Endothelial cell (in vitro differentiated cells): ENCODE data around the gene LTO1. TPM values are rescaled to one million over a fixed set of nuclear protein-coding genes. Genes with fewer than 3 reads are reported as not detected.

Source experiments
- DNase-seq: peaks from one replicate; pipeline ENCODE4 v3.0.0; 2021; ENCODE audit warnings: low spot score
- H3K27ac Mint-ChIP-seq: one replicate; pipeline ENCODE4 v1.8.0; 2021; ENCODE audit warnings: mixed read lengths, inconsistent platforms; ENCODE audit not compliant: unreplicated experiment
- H3K27me3 Mint-ChIP-seq: one replicate; pipeline ENCODE4 v1.8.0; 2021; ENCODE audit warnings: mild to moderate bottlenecking, moderate library complexity, mixed read lengths, inconsistent platforms; ENCODE audit not compliant: unreplicated experiment
- H3K36me3 Mint-ChIP-seq: one replicate; pipeline ENCODE4 v1.8.0; 2021; ENCODE audit warnings: mild to moderate bottlenecking, low read depth, mixed read lengths, inconsistent platforms; ENCODE audit not compliant: unreplicated experiment
- H3K4me1 Mint-ChIP-seq: one replicate; pipeline ENCODE4 v1.8.0; 2021; ENCODE audit warnings: mild to moderate bottlenecking, mixed read lengths, inconsistent platforms; ENCODE audit not compliant: unreplicated experiment
- H3K4me3 Mint-ChIP-seq: one replicate; pipeline ENCODE4 v1.8.0; 2021; ENCODE audit warnings: mild to moderate bottlenecking, mixed read lengths, inconsistent platforms; ENCODE audit not compliant: unreplicated experiment
- H3K9me3 Mint-ChIP-seq: one replicate; pipeline ENCODE4 v1.8.0; 2021; ENCODE audit warnings: mixed read lengths, inconsistent platforms; ENCODE audit not compliant: unreplicated experiment
- total RNA-seq: library from RNA; stranded (reverse); fragmentation: NEBNext Ultra II Directional; extraction: Animal tissue kit (Norgen Biotek cat#: 25700); gene quantifications from one replicate; pipeline ENCODE4 v1.2.1, GENCODE V29; 2021; ENCODE audit not compliant: unreplicated experiment
- TF ChIP-seq, protein P1 (sequence below): fragments of 200-600 bp; sonication (generic); IDR thresholded peaks from one replicate; pipeline ENCODE4 v1.5.0; 2021; ENCODE audit warnings: antibody characterized with exemption; ENCODE audit not compliant: unreplicated experiment

The LTO1 gene
- total RNA-seq, 1 donor from 2014 or later = 23.3 TPM

DNA sequence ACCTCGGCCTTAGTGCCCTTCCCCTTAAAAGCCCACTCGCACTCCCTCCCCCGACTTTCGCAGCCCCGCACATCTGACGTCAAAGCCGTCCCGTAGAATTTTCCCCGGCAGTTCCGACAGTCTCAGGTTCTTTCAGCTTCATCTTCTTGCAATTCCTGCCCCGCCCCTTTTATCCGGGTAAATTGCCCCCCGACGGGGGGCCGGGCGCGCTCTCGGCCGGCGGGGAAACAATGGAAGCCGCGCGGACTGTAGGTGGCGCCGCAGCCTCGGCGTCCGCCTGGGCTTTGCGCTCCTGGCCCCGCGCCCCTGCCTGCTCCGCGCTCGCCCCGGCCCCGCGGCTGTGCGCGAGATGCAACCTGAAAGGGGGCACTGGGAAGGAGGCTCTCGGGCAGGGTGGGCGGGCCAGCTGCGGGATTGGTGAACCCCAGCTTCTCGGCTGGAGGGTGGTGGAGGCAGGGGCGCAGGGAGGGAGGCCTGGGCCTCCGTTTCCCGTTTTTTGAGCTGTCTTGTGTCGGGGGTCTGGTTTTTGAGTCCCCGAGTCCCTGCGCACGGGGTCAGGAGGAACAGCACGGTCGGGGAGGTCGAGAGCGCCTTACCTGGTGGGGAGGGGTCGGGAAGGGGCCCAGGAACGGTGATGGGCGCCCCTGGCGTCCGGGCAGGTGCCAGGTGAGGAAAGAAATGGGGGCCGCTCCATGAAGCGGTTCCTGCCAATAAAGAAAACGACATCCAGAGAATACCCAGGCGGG, 29.5 kb upstream of the LTO1 start:
- TF ChIP-seq, protein P1, sequence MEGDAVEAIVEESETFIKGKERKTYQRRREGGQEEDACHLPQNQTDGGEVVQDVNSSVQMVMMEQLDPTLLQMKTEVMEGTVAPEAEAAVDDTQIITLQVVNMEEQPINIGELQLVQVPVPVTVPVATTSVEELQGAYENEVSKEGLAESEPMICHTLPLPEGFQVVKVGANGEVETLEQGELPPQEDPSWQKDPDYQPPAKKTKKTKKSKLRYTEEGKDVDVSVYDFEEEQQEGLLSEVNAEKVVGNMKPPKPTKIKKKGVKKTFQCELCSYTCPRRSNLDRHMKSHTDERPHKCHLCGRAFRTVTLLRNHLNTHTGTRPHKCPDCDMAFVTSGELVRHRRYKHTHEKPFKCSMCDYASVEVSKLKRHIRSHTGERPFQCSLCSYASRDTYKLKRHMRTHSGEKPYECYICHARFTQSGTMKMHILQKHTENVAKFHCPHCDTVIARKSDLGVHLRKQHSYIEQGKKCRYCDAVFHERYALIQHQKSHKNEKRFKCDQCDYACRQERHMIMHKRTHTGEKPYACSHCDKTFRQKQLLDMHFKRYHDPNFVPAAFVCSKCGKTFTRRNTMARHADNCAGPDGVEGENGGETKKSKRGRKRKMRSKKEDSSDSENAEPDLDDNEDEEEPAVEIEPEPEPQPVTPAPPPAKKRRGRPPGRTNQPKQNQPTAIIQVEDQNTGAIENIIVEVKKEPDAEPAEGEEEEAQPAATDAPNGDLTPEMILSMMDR = peak; percentile 56
- Mint-ChIP-seq H3K27ac (no peak overlapping the region), H3K27me3 (peaks cover 7% of the 10 kb centered on the region), H3K4me1 (peaks cover 17% of the 10 kb centered on the region), H3K9me3 (no peaks in the 10 kb centered on the region), H3K36me3 (no peaks in the 10 kb centered on the region), H3K4me3 (peak overlapping the region; percentile 59)
- DNase-seq = peak; percentile 64

- DNase-seq = peak; percentile 30
- Mint-ChIP-seq H3K27me3 (peaks cover 7% of the 10 kb centered on the region), H3K9me3 (no peaks in the 10 kb centered on the region), H3K4me3 (peak within 1 kb of the TSS; percentile 59), H3K36me3 (no peaks in the 10 kb centered on the region), H3K27ac (no peak within 1 kb of the TSS), H3K4me1 (peaks cover 17% of the 10 kb centered on the region)
- TF ChIP-seq, protein P1 = no peak
Observed at GRCh38 chr11:69703768-69704507, 28.8 kb upstream of the LTO1 start, which contains the start of gene FGF19. Gene FGF19 (minus strand): TSS chr11:69704022. CDS start chr11:69703876, 146 bp downstream.

DNA sequence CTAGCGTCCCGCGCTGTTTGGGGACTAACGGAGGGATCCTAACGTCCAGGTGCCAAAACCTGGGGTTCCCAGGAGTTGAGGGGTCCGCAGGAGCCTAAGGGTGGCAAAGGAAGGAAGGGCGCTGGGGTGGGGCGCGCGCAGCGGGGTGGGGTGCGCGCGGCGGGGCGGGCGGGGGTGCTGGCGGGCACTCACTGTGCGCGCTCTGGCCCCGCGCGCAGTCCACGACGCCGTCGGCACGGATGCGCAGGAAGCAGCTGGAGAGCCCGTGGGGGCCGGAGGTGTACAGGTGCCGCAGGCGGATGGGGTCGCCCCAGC, 28.3 kb upstream of the LTO1 start:
- H3K27me3 Mint-ChIP-seq = peaks cover 7% of the 10 kb centered on the region
- H3K4me3 Mint-ChIP-seq = no peak overlapping the region
- no peak for DNase-seq
- H3K4me1 Mint-ChIP-seq = peaks cover 14% of the 10 kb centered on the region
- no peaks in the 10 kb centered on the region for H3K9me3 Mint-ChIP-seq
- H3K36me3 Mint-ChIP-seq = no peaks in the 10 kb centered on the region
- TF ChIP-seq, protein P1 = no peak
- H3K27ac Mint-ChIP-seq = no peak overlapping the region

GRCh38 chr11:69702769-69703452, 27.8 kb upstream of the LTO1 start:
- H3K4me1 Mint-ChIP-seq = peaks cover 14% of the 10 kb centered on the region
- H3K9me3 Mint-ChIP-seq = no peaks in the 10 kb centered on the region
- peak; percentile 21 for DNase-seq
- peaks cover 7% of the 10 kb centered on the region for H3K27me3 Mint-ChIP-seq
- H3K36me3 Mint-ChIP-seq = no peaks in the 10 kb centered on the region
- peak overlapping the region; percentile 63 for H3K4me3 Mint-ChIP-seq
- no peak overlapping the region for H3K27ac Mint-ChIP-seq
- TF ChIP-seq, protein P1 = no peak
